ENCODE data around the gene ADARB1.

ADARB1 gene

DNA sequence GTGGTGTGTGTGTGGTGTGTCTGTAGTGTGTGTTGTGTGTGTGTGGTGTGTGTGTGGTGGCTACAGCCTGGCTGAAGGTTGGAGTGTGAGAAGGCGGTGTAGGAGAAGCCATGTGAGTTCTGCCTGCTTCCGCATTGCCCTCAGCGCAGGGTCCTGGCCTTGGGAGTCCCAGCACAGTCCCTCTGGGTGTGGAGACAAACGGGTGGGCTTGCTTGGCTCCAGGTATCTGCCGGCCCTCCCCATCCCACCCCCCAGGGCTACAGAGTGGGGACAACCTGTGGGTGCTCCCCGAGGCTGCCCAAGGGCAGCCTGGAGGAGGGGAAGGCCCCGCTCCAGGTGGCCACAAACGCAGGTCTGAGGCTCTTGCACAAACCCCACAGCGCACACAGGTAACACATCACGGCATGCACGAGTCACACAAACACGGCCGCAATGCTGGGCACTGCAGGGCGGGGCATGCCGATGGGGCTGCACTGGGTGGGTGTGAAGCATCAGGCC is 31.7 kb upstream of the ADARB1 start:
- no peak overlapping the region for H3K4me3 ChIP-seq (ENCODE audit: low read length)
- H3K4me1 ChIP-seq (ENCODE audit: insufficient read depth, low read length) = peaks cover 4% of the 10 kb centered on the region
- H3K27me3 ChIP-seq (ENCODE audit: insufficient read depth, low read length) = peaks cover 21% of the 10 kb centered on the region
- no peaks in the 10 kb centered on the region for H3K36me3 ChIP-seq (ENCODE audit: insufficient read depth, low read length)
- no peaks in the 10 kb centered on the region for H3K9me3 ChIP-seq (ENCODE audit: low read length)
- H2AFZ ChIP-seq (ENCODE audit: low read depth, low read length) = no peak overlapping the region

- no peaks in the 10 kb centered on the region for H3K9me3 ChIP-seq (ENCODE audit: low read length)
- no peak overlapping the region for H2AFZ ChIP-seq (ENCODE audit: low read depth, low read length)
- H3K36me3 ChIP-seq (ENCODE audit: insufficient read depth, low read length) = no peaks in the 10 kb centered on the region
- no peak overlapping the region for H3K4me3 ChIP-seq (ENCODE audit: low read length)
- peaks cover 4% of the 10 kb centered on the region for H3K4me1 ChIP-seq (ENCODE audit: insufficient read depth, low read length)
- peaks cover 21% of the 10 kb centered on the region for H3K27me3 ChIP-seq (ENCODE audit: insufficient read depth, low read length)
Observed at GRCh38 chr21:45043541-45044020, 30.8 kb upstream of the ADARB1 start.

GRCh38 chr21:45045481-45045880 is 28.9 kb upstream of the ADARB1 start:
- H3K4me3 ChIP-seq (ENCODE audit: low read length) = no peak overlapping the region
- H3K36me3 ChIP-seq (ENCODE audit: insufficient read depth, low read length) = no peaks in the 10 kb centered on the region
- no peak overlapping the region for H2AFZ ChIP-seq (ENCODE audit: low read depth, low read length)
- H3K9me3 ChIP-seq (ENCODE audit: low read length) = no peaks in the 10 kb centered on the region
- H3K4me1 ChIP-seq (ENCODE audit: insufficient read depth, low read length) = peaks cover 4% of the 10 kb centered on the region
- peaks cover 28% of the 10 kb centered on the region for H3K27me3 ChIP-seq (ENCODE audit: insufficient read depth, low read length)

DNA sequence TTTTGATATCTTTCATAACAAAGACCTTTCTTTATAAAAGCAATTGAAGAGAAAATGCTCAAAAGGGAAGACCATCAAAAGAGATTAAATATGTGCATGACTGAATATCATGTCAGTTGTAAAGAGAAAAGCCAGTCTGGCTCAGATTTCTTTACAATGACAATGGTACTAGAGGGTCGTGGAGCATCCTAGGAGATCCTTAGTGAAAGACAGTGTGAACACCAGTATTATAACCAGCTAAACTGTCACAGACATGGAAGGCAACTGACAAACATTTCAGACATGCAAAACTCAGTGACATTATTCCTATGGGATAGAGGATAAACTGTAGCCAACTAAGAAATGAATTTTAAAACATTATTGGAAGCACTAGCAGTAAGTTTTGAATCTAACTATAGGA is 27.1 kb upstream of the ADARB1 start:
- Histone ChIP-seq H3K27me3 (ENCODE audit: insufficient read depth, low read length) (peaks cover 21% of the 10 kb centered on the region), H3K9me3 (ENCODE audit: low read length) (no peaks in the 10 kb centered on the region), H3K36me3 (ENCODE audit: insufficient read depth, low read length) (no peaks in the 10 kb centered on the region), H2AFZ (ENCODE audit: low read depth, low read length) (no peak overlapping the region), H3K4me3 (ENCODE audit: low read length) (no peak overlapping the region), H3K4me1 (ENCODE audit: insufficient read depth, low read length) (peaks cover 3% of the 10 kb centered on the region)

DNA sequence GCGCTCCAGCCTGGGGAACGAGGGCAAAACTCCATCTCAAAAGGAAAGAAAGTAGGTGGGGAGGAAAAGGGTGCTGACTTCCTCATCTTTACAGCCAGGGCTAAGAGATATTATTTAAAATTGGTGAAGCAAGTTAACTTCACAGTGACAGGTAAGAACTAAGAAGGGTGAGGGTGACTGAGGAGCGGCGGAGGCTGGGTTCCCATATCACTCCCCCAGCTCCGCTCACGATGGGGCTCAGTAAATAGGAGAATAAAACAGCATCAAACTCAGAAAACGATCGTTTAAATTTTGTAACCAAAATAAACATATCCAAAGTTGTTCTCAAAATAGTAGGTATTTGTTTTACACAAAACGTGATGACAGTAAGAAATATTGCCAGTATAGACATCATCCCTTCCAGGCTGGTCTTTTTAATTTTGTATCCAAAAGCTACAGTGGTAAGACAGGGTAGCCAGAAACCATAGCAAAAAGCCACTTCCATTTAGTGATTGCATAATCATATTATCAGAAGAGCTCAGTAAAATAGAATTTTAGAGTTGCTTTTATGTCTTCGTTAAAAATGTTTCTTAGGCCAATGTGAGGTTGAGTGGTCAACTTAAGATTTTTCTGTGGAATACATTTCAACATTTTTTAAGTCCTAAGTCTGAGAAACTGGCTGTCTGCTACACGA is 26.2 kb upstream of the ADARB1 start:
- Histone ChIP-seq H3K27me3 (ENCODE audit: insufficient read depth, low read length) (peaks cover 22% of the 10 kb centered on the region), H3K4me1 (ENCODE audit: insufficient read depth, low read length) (peaks cover 3% of the 10 kb centered on the region), H3K36me3 (ENCODE audit: insufficient read depth, low read length) (no peaks in the 10 kb centered on the region), H3K4me3 (ENCODE audit: low read length) (no peak overlapping the region), H2AFZ (ENCODE audit: low read depth, low read length) (no peak overlapping the region), H3K9me3 (ENCODE audit: low read length) (no peaks in the 10 kb centered on the region)

DNA sequence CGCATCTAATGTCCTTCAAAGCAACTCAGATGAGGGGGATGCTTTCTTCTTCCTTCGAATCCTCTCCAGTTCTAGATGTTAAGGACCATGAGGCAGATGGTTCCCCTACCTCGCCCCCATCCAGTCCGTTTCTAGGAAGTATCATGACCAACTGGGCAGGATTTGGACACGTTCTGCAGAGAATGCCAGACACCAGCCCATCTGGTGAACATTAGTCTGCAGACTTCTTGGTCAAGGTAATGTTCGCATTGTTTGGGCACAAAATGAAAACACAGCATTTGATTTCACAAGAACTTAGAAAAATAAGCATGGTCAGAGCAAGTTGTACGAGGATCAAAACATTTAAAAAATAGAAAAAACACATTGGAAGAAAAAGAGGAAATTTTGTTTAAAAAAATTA is 25.4 kb upstream of the ADARB1 start:
- Histone ChIP-seq H2AFZ (ENCODE audit: low read depth, low read length) (no peak overlapping the region), H3K9me3 (ENCODE audit: low read length) (no peaks in the 10 kb centered on the region), H3K4me3 (ENCODE audit: low read length) (no peak overlapping the region), H3K36me3 (ENCODE audit: insufficient read depth, low read length) (no peaks in the 10 kb centered on the region), H3K27me3 (ENCODE audit: insufficient read depth, low read length) (peaks cover 18% of the 10 kb centered on the region), H3K4me1 (ENCODE audit: insufficient read depth, low read length) (peaks cover 3% of the 10 kb centered on the region)

GRCh38 chr21:45049714-45050344 is 24.6 kb upstream of the ADARB1 start:
- Histone ChIP-seq H3K9me3 (ENCODE audit: low read length) (no peaks in the 10 kb centered on the region), H2AFZ (ENCODE audit: low read depth, low read length) (no peak overlapping the region), H3K36me3 (ENCODE audit: insufficient read depth, low read length) (no peaks in the 10 kb centered on the region), H3K4me1 (ENCODE audit: insufficient read depth, low read length) (peaks cover 3% of the 10 kb centered on the region), H3K27me3 (ENCODE audit: insufficient read depth, low read length) (peaks cover 16% of the 10 kb centered on the region), H3K4me3 (ENCODE audit: low read length) (no peak overlapping the region)

- Histone ChIP-seq H3K9me3 (ENCODE audit: low read length) (no peaks in the 10 kb centered on the region), H3K36me3 (ENCODE audit: insufficient read depth, low read length) (no peaks in the 10 kb centered on the region), H2AFZ (ENCODE audit: low read depth, low read length) (no peak overlapping the region), H3K4me3 (ENCODE audit: low read length) (no peak overlapping the region), H3K27me3 (ENCODE audit: insufficient read depth, low read length) (peaks cover 16% of the 10 kb centered on the region), H3K4me1 (ENCODE audit: insufficient read depth, low read length) (peaks cover 3% of the 10 kb centered on the region)
Observed at GRCh38 chr21:45050345-45050796, 24.0 kb upstream of the ADARB1 start.

DNA sequence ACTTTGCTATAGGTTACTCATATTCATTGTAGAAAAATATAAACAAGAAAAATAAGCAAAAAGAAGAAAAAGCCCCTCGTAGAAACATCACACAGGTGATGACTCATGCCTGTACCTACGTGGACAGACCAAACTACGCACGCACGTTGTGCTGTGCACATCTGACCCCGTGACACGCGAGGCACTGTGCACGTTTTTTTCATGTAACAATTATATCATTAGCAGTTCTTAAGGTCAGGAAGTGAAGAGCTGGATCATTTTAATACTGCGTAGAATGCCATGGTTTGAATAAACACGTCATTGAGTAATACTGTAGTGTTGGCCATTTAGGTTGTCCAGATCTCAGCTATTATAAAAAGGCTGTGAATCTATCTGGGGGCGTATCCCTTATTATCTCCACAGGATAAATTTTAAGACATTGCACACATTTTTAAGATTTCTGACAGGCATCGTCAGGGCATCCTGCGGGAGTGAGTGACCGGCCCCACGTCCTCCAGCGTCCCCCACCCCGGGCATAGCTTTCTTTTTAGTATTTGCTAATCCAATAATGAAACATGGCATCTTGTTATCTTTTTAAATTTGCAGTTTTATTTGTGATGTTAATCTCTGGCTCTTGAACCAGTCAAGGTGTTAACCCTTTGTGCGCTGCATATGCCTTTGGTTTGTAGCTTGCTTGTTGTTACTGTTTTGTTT is 23.4 kb upstream of the ADARB1 start:
- H3K27me3 ChIP-seq (ENCODE audit: insufficient read depth, low read length) = peaks cover 16% of the 10 kb centered on the region
- H2AFZ ChIP-seq (ENCODE audit: low read depth, low read length) = no peak overlapping the region
- H3K36me3 ChIP-seq (ENCODE audit: insufficient read depth, low read length) = no peaks in the 10 kb centered on the region
- H3K4me1 ChIP-seq (ENCODE audit: insufficient read depth, low read length) = peaks cover 3% of the 10 kb centered on the region
- H3K9me3 ChIP-seq (ENCODE audit: low read length) = no peaks in the 10 kb centered on the region
- no peak overlapping the region for H3K4me3 ChIP-seq (ENCODE audit: low read length)

DNA sequence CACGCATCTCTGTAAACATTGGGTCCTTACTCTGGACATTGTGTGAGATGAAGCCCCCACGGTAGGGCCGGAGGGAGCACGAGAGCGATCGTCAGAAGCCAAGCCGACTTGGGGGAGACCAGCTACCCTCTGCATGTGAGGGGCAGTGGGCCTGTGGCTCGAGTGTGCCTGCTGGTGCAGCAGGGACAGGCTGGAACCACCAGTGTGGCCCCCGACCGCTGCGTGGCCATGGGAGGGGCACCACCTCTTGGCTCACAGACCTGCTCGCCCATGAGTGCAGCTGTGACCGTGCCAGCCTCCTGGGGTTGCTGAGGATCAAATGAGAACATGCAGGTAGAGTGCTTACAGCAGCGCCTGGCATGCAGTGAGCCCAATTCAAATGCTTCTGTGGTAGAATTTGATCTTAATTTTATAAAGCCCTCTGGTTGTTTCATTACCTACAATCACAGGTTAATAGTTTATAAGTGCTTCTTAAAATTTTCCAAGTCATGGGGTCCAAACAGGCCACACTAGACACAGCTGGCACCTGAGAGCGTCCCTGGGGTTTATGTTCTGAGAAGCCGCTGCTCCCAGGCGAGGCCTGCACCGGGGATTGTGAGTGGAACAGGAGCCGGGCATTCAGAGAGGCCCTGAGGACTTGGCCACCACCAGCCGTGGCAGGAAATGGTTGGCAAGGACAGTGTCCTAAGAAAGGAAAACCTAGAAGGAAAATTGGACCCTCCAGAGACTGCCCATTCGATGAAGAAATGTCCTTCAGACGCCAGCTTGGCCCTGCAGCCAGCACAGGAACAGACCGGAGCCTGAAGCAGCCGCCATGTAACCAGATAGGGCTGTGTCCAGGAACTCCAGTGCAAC is 22.6 kb upstream of the ADARB1 start:
- Histone ChIP-seq H3K36me3 (ENCODE audit: insufficient read depth, low read length) (no peaks in the 10 kb centered on the region), H2AFZ (ENCODE audit: low read depth, low read length) (no peak overlapping the region), H3K27me3 (ENCODE audit: insufficient read depth, low read length) (peaks cover 16% of the 10 kb centered on the region), H3K4me3 (ENCODE audit: low read length) (no peak overlapping the region), H3K9me3 (ENCODE audit: low read length) (no peaks in the 10 kb centered on the region), H3K4me1 (ENCODE audit: insufficient read depth, low read length) (peaks cover 5% of the 10 kb centered on the region)

DNA sequence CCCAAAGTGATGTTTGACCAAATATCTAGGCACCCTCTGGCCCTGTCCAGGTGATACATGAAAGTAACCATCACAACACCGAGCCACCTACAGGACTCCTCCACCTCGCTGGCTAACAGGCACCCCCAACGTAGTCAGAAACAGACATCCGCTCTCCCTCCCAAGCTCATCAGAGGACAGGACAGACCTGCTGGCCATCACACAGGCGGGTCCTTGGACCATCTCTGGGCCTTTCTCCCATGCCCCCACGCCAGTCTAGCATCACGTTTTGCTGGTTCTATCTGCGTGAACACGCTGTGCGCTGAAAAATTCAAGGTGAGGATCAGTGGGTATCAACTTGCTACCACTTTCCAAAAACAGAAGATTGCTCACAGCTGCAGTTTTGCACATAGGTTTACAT is 21.4 kb upstream of the ADARB1 start:
- Histone ChIP-seq H3K9me3 (ENCODE audit: low read length) (no peaks in the 10 kb centered on the region), H3K4me1 (ENCODE audit: insufficient read depth, low read length) (peaks cover 5% of the 10 kb centered on the region), H3K36me3 (ENCODE audit: insufficient read depth, low read length) (no peaks in the 10 kb centered on the region), H3K4me3 (ENCODE audit: low read length) (no peak overlapping the region), H2AFZ (ENCODE audit: low read depth, low read length) (no peak overlapping the region), H3K27me3 (ENCODE audit: insufficient read depth, low read length) (peaks cover 16% of the 10 kb centered on the region)

DNA sequence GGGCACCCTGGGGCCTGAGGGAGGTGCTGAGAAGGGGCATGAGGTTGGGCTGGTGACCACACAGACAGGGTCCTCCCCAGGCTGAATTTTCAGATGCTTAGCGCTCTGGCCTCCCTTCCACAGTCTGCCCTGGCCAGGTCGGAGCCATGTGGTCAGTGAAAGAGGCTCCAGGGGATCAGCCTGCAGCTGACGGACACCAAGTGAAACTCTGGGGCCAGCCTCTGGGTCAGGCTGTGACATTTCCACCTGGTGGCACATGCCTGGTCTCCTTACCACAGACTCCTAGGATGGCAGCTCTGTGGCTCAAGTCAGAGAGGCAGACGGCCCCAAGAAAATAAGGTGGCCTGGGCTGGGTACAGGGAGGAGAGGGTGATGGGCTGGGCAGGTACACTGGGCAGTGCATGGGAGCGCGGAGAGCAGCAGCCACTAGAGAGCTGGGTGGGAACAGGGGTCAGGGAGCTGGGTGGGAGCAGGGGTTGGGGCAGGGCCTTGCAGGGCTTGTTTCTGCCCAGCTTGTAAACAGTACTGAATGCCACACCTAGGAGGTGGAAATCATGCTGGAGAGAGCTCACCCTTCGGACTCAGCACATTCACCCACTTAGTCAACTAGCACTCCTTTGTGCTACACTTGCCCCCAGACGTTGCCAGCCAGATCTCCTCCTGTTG is 20.7 kb upstream of the ADARB1 start:
- no peak overlapping the region for H3K4me3 ChIP-seq (ENCODE audit: low read length)
- no peaks in the 10 kb centered on the region for H3K9me3 ChIP-seq (ENCODE audit: low read length)
- peaks cover 5% of the 10 kb centered on the region for H3K4me1 ChIP-seq (ENCODE audit: insufficient read depth, low read length)
- H3K27me3 ChIP-seq (ENCODE audit: insufficient read depth, low read length) = peaks cover 16% of the 10 kb centered on the region
- no peak overlapping the region for H2AFZ ChIP-seq (ENCODE audit: low read depth, low read length)
- no peaks in the 10 kb centered on the region for H3K36me3 ChIP-seq (ENCODE audit: insufficient read depth, low read length)
